ENCODE measurements around the gene TMEM79. TPM values are rescaled to one million over a fixed set of nuclear protein-coding genes. Genes with fewer than 3 reads are reported as not detected.

The TMEM79 gene
- total RNA-seq, 4 donors from 2014 or later, result 2.0 to 13.1 (median 3.9) TPM

- Histone ChIP-seq H3K27me3 (no peaks in the 10 kb centered on the region), H3K36me3 (peaks cover 0 to 34% (median 15%) of the 10 kb centered on the region in 4 donors), H3K27ac (no peak overlapping the region), H3K4me3 (no peak overlapping the region), H3K4me1 (peaks cover 8 to 39% (median 21%) of the 10 kb centered on the region in 4 donors), H3K9me3 (no peaks in the 10 kb centered on the region)
- TF ChIP-seq POLR2A (IDR thresholded peaks at IDR 0.05) (no peak), CTCF (IDR thresholded peaks at IDR 0.05) (no peak), EP300 (IDR thresholded peaks at IDR 0.05; ENCODE audit: low read depth) (no peak), POLR2AphosphoS5 (IDR thresholded peaks at IDR 0.05) (no peak)
- no peak for DNase-seq
- intact Hi-C loops (cut with DNase I; ENCODE audit: low total_unique reads), result no loop called here
- 86 to 88% methylated on average over 2 to 3 of the region's 3 CpGs for whole genome bisulfite sequencing, 2 donors (ENCODE audit: low coverage in 1 of 2)
- in situ Hi-C loops (cut with MboI; ENCODE audit: low pct_ligation_motif_present in 1 of 4, low pct_unique_long_range_greater_than_20kb in 1 of 4, low sequenced_read_pairs in 3 of 4), result no loop called here
These were observed 4.3 kb upstream of the TMEM79 start for GRCh38 chr1:156279837-156280236.

GRCh38 chr1:156281281-156281680, 2.8 kb upstream of the TMEM79 start:
- TF ChIP-seq POLR2AphosphoS5 (IDR thresholded peaks at IDR 0.05), result no peak
- TF ChIP-seq POLR2A (IDR thresholded peaks at IDR 0.05), result no peak
- no peak for TF ChIP-seq EP300 (IDR thresholded peaks at IDR 0.05; ENCODE audit: low read depth)
- no peak for TF ChIP-seq CTCF (IDR thresholded peaks at IDR 0.05)
- intact Hi-C loops (cut with DNase I; ENCODE audit: low total_unique reads) (no loop called here), in situ Hi-C loops (cut with MboI; ENCODE audit: low pct_ligation_motif_present in 1 of 4, low pct_unique_long_range_greater_than_20kb in 1 of 4, low sequenced_read_pairs in 3 of 4) (no loop called here)
- H3K4me1 ChIP-seq, result peaks cover 8 to 39% (median 21%) of the 10 kb centered on the region in 4 donors
- 28% methylated on average over 8 of the region's 8 CpGs; no CpG with 5 or more reads in 1 of the 2 donors for WGBS, 2 donors (ENCODE audit: low coverage in 1 of 2)
- peak overlapping the region in 3 of 4 donors; percentile 90 to 95 (median 91) for H3K27ac ChIP-seq
- H3K27me3 ChIP-seq, result no peaks in the 10 kb centered on the region
- peaks cover 0 to 21% (median 9%) of the 10 kb centered on the region in 4 donors for H3K36me3 ChIP-seq
- no peak for DNase-seq
- no peaks in the 10 kb centered on the region for H3K9me3 ChIP-seq
- peak overlapping the region in 3 of 4 donors; percentile 79 to 90 (median 86) for H3K4me3 ChIP-seq

- in situ Hi-C loops (cut with MboI; ENCODE audit: low pct_ligation_motif_present in 1 of 4, low pct_unique_long_range_greater_than_20kb in 1 of 4, low sequenced_read_pairs in 3 of 4), result no loop called here
- DNase-seq, result no peak
- H3K9me3 ChIP-seq, result no peaks in the 10 kb centered on the region
These were observed 2.2 kb upstream of the TMEM79 start for GRCh38 chr1:156281693-156282478.

More at GRCh38 chr1:156281693-156282478, 2.2 kb upstream of the TMEM79 start:
- intact Hi-C loops (cut with DNase I; ENCODE audit: low total_unique reads), result no loop called here
- Histone ChIP-seq H3K27me3 (no peaks in the 10 kb centered on the region), H3K27ac (peak overlapping the region; percentile 90 to 95 (median 92)), H3K4me1 (peaks cover 8 to 39% (median 21%) of the 10 kb centered on the region in 4 donors), H3K4me3 (peak overlapping the region; percentile 79 to 94 (median 88)), H3K36me3 (peaks cover 0 to 16% (median 6%) of the 10 kb centered on the region in 4 donors)
- no peak for TF ChIP-seq CTCF (IDR thresholded peaks at IDR 0.05)
- TF ChIP-seq POLR2A (IDR thresholded peaks at IDR 0.05), result no peak
- no peak for TF ChIP-seq POLR2AphosphoS5 (IDR thresholded peaks at IDR 0.05)
- TF ChIP-seq EP300 (IDR thresholded peaks at IDR 0.05; ENCODE audit: low read depth), result no peak
- WGBS, 2 donors (ENCODE audit: low coverage in 1 of 2), result 0 to 7% methylated on average over 6 to 22 of the region's 22 CpGs
